Measurements from ENCODE around the gene CENPV. TPM values are rescaled to one million over a fixed set of nuclear protein-coding genes. Genes with fewer than 3 reads are reported as not detected.
"Not testable (repeated sequence)": the region's sequence is repeated elsewhere in the genome, so short reads cannot be mapped to it uniquely, and the experiment has no call there.

The CENPV gene
- total RNA-seq, 4 donors from 2014 or later: 18.3 to 39.4 (median 28.5) TPM

- Histone ChIP-seq H3K27ac (peak overlapping the region in 1 of 4 donors; percentile 37), H3K4me3 (no peak overlapping the region), H3K9me3 (no peaks in the 10 kb centered on the region), H3K27me3 (no peaks in the 10 kb centered on the region), H3K36me3 (no peaks in the 10 kb centered on the region), H3K4me1 (peaks cover 4 to 5% of the 10 kb centered on the region in 2 donors)
- TF ChIP-seq POLR2A (IDR thresholded peaks at IDR 0.05) (no peak), CTCF (IDR thresholded peaks at IDR 0.05 in 4 of 5, conservative IDR thresholded peaks at IDR 0.05 in 1 of 5) (no peak)
- no peak for DNase-seq
- ATAC-seq: no peak
- in situ Hi-C loops (cut with MboI; ENCODE audit: low sequenced_read_pairs in 4 of 4) (no loop called here), intact Hi-C loops (cut with DNase I; ENCODE audit: low total_unique reads) (no loop called here)
These were observed 38.2 kb upstream of the CENPV start for GRCh38 chr17:16391451-16391850.

- ATAC-seq; DNase-seq; in situ Hi-C loops (cut with MboI; ENCODE audit: low sequenced_read_pairs in 4 of 4); H3K9me3 ChIP-seq; H3K27me3 ChIP-seq: not testable (repeated sequence)
- peaks cover 28 to 34% of the 10 kb centered on the region in 2 donors for H3K4me1 ChIP-seq
- peak overlapping the region; percentile 55 to 92 (median 64) for H3K27ac ChIP-seq
- H3K36me3 ChIP-seq: peaks cover 0 to 23% of the 10 kb centered on the region in 2 donors
- peak overlapping the region; percentile 56 to 69 (median 62) for H3K4me3 ChIP-seq
- intact Hi-C loops (cut with DNase I; ENCODE audit: low total_unique reads): loop anchor here (1.0 to 2.0 kb wide), 2 partner anchors 21 to 135 kb away; no protein-coding TSS in a partner anchor
These were observed 32.8 kb upstream of the CENPV start for GRCh38 chr17:16386126-16386507.

- Histone ChIP-seq H3K9me3 (no peaks in the 10 kb centered on the region), H3K27ac (peak overlapping the region; percentile 67 to 94 (median 91)), H3K4me1 (peaks cover 28 to 34% of the 10 kb centered on the region in 2 donors), H3K27me3 (no peaks in the 10 kb centered on the region), H3K36me3 (peaks cover 0 to 23% of the 10 kb centered on the region in 2 donors), H3K4me3 (no peak overlapping the region)
- in situ Hi-C loops (cut with MboI; ENCODE audit: low sequenced_read_pairs in 4 of 4): loop anchor here in 1 of 4 donors (5.0 kb wide), 1 partner anchor 53 kb away; no protein-coding TSS in a partner anchor
- no peak for ATAC-seq
- no peak for TF ChIP-seq POLR2A (IDR thresholded peaks at IDR 0.05)
- no peak for TF ChIP-seq CTCF (IDR thresholded peaks at IDR 0.05 in 4 of 5, conservative IDR thresholded peaks at IDR 0.05 in 1 of 5)
- no peak for DNase-seq
- intact Hi-C loops (cut with DNase I; ENCODE audit: low total_unique reads): no loop called here
These were observed 31.3 kb upstream of the CENPV start for GRCh38 chr17:16384557-16384956.

- Histone ChIP-seq H3K27ac (peak overlapping the region; percentile 67 to 94 (median 91)), H3K27me3 (no peaks in the 10 kb centered on the region), H3K9me3 (no peaks in the 10 kb centered on the region), H3K4me3 (peak overlapping the region in 2 of 4 donors; percentile 2 to 77), H3K4me1 (peaks cover 28 to 34% of the 10 kb centered on the region in 2 donors), H3K36me3 (peaks cover 0 to 23% of the 10 kb centered on the region in 2 donors)
- no peak for ATAC-seq
- TF ChIP-seq CTCF (IDR thresholded peaks at IDR 0.05 in 4 of 5, conservative IDR thresholded peaks at IDR 0.05 in 1 of 5): no peak
- no peak for TF ChIP-seq POLR2A (IDR thresholded peaks at IDR 0.05)
- intact Hi-C loops (cut with DNase I; ENCODE audit: low total_unique reads) (no loop called here), in situ Hi-C loops (cut with MboI; ENCODE audit: low sequenced_read_pairs in 4 of 4) (loop anchor here in 1 of 4 donors (5.0 kb wide), 1 partner anchor 53 kb away; no protein-coding TSS in a partner anchor)
- DNase-seq: no peak
These were observed 30.6 kb upstream of the CENPV start for GRCh38 chr17:16383772-16384287.

- no peaks in the 10 kb centered on the region for H3K9me3 ChIP-seq
- DNase-seq: no peak
- no peak for TF ChIP-seq POLR2A (IDR thresholded peaks at IDR 0.05)
- no peak for TF ChIP-seq CTCF (IDR thresholded peaks at IDR 0.05 in 4 of 5, conservative IDR thresholded peaks at IDR 0.05 in 1 of 5)
- peak overlapping the region; percentile 2 to 80 (median 53) for H3K4me3 ChIP-seq
- intact Hi-C loops (cut with DNase I; ENCODE audit: low total_unique reads): no loop called here
- peaks cover 33 to 37% of the 10 kb centered on the region in 2 donors for H3K4me1 ChIP-seq
- peaks cover 0 to 23% of the 10 kb centered on the region in 2 donors for H3K36me3 ChIP-seq
- H3K27ac ChIP-seq: peak overlapping the region; percentile 67 to 94 (median 91)
- H3K27me3 ChIP-seq: no peaks in the 10 kb centered on the region
- in situ Hi-C loops (cut with MboI; ENCODE audit: low sequenced_read_pairs in 4 of 4): loop anchor here in 1 of 4 donors (5.0 kb wide), 1 partner anchor 54 kb away; no protein-coding TSS in a partner anchor
- no peak for ATAC-seq
These were observed 29.9 kb upstream of the CENPV start for GRCh38 chr17:16383216-16383615.

Measured in gastrocnemius medialis (tissue), 4 donors.